HepG2 (cell line): ENCODE results near the gene ANKRD17.

ENCODE experiments used
- BHLHE40 ChIP-seq: IDR thresholded peaks from 2 replicates; pipeline ENCODE4 v1.6.1; 2011; ENCODE audit warnings: low read length, improper control_type of control experiment
- CEBPG ChIP-seq: IDR thresholded peaks from 2 replicates; pipeline ENCODE4 v1.6.1; 2016
- CHCHD3 ChIP-seq: sonication (generic); formaldehyde crosslinking; IDR thresholded peaks from 2 replicates; pipeline ENCODE4 v1.8.0; 2022; ENCODE audit warnings: mild to moderate bottlenecking, missing genetic modification reagents, moderate library complexity
- ERF ChIP-seq: IDR thresholded peaks from 2 replicates; pipeline ENCODE4 v1.6.1; 2018; ENCODE audit warnings: missing biosample characterization, missing genetic modification reagents
- ETS1 ChIP-seq: sonication (generic); formaldehyde crosslinking; IDR thresholded peaks from 2 replicates; pipeline ENCODE4 v1.4.0; 2020; ENCODE audit warnings: missing genetic modification reagents
- MEF2D ChIP-seq: sonication (generic); formaldehyde crosslinking; IDR thresholded peaks from 2 replicates; pipeline ENCODE4 v1.5.1; 2020; ENCODE audit warnings: mild to moderate bottlenecking, missing genetic modification reagents
- NCOA2 ChIP-seq: sonication (generic); formaldehyde crosslinking; IDR thresholded peaks from 2 replicates; pipeline ENCODE4 v1.8.0; 2022; ENCODE audit warnings: inconsistent platforms
- SMAD1 ChIP-seq: sonication (generic); formaldehyde crosslinking; IDR thresholded peaks from 2 replicates; pipeline ENCODE4 v1.4.0; 2020; ENCODE audit warnings: missing genetic modification reagents, low read depth, mild to moderate bottlenecking, borderline replicate concordance
- SP1 ChIP-seq, 2 experiments: fragments of 450-650 bp in 1 of 2; sonication (generic) in 1 of 2; formaldehyde crosslinking in 1 of 2; IDR thresholded peaks; 2 replicates each; pipeline versions ENCODE4 v1.4.0 to v1.6.1; 2016 to 2020; ENCODE audit warnings: missing genetic modification reagents in 1 of 2
- TARDBP ChIP-seq: sonication (generic); formaldehyde crosslinking; IDR thresholded peaks from 2 replicates; pipeline ENCODE4 v1.8.0; 2022; ENCODE audit warnings: mild to moderate bottlenecking, missing genetic modification reagents
- ZNF256 ChIP-seq: sonication (generic); formaldehyde crosslinking; conservative IDR thresholded peaks from 2 replicates; pipeline ENCODE4 v1.4.0; 2020; ENCODE audit warnings: missing genetic modification reagents
- ZNF274 ChIP-seq: sonication (generic); formaldehyde crosslinking; IDR thresholded peaks from 2 replicates; pipeline ENCODE4 v1.5.1; 2020; ENCODE audit warnings: mild to moderate bottlenecking, missing genetic modification reagents
- TF ChIP-seq, protein P1 (sequence below): sonication (generic); formaldehyde crosslinking; conservative IDR thresholded peaks from 2 replicates; pipeline ENCODE4 v1.4.0; 2020; ENCODE audit warnings: missing genetic modification reagents
- TF ChIP-seq, protein P2 (sequence below): sonication (generic); formaldehyde crosslinking; IDR thresholded peaks from 2 replicates; pipeline ENCODE4 v1.5.0; 2020; ENCODE audit warnings: mild to moderate bottlenecking, missing genetic modification reagents, moderate library complexity

DNA sequence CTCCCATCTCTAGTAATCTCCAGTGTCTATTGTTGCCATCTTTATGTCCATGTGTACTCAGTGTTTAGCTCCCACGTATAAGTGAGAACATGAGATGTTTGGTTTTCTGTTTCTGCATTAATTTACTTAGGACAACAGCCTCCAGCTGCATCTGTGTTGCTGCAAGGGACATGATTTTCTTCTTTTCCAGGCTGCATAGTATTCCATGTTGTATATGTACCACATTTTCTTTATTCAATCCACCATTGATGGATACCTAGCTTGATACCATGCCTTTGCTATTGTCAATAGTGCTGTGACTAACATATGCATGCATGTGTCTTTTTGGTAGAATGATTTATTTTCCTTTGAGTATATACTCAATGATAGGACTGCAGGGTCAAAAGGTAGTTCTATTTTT is 18.6 kb upstream of the ANKRD17 start:
- TF ChIP-seq SP1 (IDR thresholded peaks at IDR 0.05) = no peak
- no peak for TF ChIP-seq SP1 (CRISPR knock-in tag; IDR thresholded peaks at IDR 0.05)
- TF ChIP-seq, protein P1, sequence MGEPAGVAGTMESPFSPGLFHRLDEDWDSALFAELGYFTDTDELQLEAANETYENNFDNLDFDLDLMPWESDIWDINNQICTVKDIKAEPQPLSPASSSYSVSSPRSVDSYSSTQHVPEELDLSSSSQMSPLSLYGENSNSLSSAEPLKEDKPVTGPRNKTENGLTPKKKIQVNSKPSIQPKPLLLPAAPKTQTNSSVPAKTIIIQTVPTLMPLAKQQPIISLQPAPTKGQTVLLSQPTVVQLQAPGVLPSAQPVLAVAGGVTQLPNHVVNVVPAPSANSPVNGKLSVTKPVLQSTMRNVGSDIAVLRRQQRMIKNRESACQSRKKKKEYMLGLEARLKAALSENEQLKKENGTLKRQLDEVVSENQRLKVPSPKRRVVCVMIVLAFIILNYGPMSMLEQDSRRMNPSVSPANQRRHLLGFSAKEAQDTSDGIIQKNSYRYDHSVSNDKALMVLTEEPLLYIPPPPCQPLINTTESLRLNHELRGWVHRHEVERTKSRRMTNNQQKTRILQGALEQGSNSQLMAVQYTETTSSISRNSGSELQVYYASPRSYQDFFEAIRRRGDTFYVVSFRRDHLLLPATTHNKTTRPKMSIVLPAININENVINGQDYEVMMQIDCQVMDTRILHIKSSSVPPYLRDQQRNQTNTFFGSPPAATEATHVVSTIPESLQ (CRISPR knock-in tag) = no peak
- no peak for TF ChIP-seq BHLHE40
- TF ChIP-seq, protein P2, sequence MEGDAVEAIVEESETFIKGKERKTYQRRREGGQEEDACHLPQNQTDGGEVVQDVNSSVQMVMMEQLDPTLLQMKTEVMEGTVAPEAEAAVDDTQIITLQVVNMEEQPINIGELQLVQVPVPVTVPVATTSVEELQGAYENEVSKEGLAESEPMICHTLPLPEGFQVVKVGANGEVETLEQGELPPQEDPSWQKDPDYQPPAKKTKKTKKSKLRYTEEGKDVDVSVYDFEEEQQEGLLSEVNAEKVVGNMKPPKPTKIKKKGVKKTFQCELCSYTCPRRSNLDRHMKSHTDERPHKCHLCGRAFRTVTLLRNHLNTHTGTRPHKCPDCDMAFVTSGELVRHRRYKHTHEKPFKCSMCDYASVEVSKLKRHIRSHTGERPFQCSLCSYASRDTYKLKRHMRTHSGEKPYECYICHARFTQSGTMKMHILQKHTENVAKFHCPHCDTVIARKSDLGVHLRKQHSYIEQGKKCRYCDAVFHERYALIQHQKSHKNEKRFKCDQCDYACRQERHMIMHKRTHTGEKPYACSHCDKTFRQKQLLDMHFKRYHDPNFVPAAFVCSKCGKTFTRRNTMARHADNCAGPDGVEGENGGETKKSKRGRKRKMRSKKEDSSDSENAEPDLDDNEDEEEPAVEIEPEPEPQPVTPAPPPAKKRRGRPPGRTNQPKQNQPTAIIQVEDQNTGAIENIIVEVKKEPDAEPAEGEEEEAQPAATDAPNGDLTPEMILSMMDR (CRISPR knock-in tag) = no peak
- TF ChIP-seq ZNF274 (CRISPR knock-in tag) = no peak
- TF ChIP-seq NCOA2 (CRISPR knock-in tag) = no peak
- TF ChIP-seq CHCHD3 (CRISPR knock-in tag) = no peak
- no peak for TF ChIP-seq ZNF256
- TF ChIP-seq ETS1 (CRISPR knock-in tag) = no peak
- no peak for TF ChIP-seq TARDBP (CRISPR knock-in tag)
- no peak for TF ChIP-seq SMAD1
- TF ChIP-seq MEF2D (CRISPR knock-in tag) = no peak
- no peak for TF ChIP-seq CEBPG
- TF ChIP-seq ERF = no peak
